KOPT-K1 (cell line): ENCODE measurements around the gene FAM83F.
A peak's percentile ranks its signal among the peaks of the same experiment; 100 is the strongest.

ENCODE experiments used
- H3K27ac ChIP-seq: fragments of 200-600 bp; sonication (generic); 2 replicates; pipeline ENCODE4 v1.5.1; 2016; ENCODE audit warnings: antibody characterized with exemption, mild to moderate bottlenecking, low read depth, low read length; ENCODE audit not compliant: poor library complexity, severe bottlenecking
- H3K36me3 ChIP-seq: fragments of 200-600 bp; sonication (generic); 2 replicates; pipeline ENCODE4 v1.5.1; 2017; ENCODE audit warnings: antibody characterized with exemption, mild to moderate bottlenecking, low read length, moderate library complexity; ENCODE audit not compliant: insufficient read depth
- H3K9me3 ChIP-seq: fragments of 200-600 bp; sonication (generic); 2 replicates; pipeline ENCODE4 v1.5.1; 2017; ENCODE audit warnings: antibody characterized with exemption, low read length, mild to moderate bottlenecking; ENCODE audit not compliant: insufficient read depth, poor library complexity, severe bottlenecking

Gene FAM83F

DNA sequence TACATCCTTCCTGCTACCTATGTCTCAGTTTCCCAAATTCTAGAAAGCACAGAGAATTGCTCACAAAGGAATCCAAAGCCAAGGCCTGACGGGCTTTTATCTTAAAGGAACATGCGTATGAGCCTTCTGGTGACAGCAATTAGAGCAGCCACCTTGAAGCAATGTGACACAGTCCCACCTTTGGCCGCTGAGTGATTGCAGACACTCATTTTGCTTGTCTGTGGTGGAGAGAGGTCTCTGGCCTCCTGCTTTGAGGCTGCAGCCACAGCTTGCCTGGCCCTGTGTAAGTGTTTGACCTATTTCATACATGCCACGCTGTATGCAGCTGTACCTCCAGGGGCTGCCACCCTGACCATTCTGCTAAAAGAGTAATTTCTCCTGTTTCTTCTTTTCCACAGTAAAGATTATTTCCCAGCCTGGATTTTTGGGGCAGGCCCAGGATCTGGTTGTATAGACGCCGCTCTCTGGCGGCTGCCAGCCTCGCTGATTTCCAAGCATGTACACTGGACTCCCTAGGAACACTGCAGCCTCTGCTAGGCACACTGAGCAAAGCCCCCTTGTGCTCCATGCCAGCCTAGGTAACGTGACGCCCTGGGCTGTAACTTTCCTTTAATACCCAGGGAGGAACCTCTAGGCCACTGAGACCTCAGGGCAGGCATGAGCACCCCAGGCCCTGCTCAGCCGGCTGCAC lies 35.7 kb upstream of the FAM83F start:
- H3K36me3 ChIP-seq = peaks cover 100% of the 10 kb centered on the region
- H3K9me3 ChIP-seq = no peaks in the 10 kb centered on the region
- peak overlapping the region; percentile 99 for H3K27ac ChIP-seq

- H3K27ac ChIP-seq = peak within 1 kb of the TSS; percentile 99
- H3K9me3 ChIP-seq = no peaks in the 10 kb centered on the region
- peaks cover 100% of the 10 kb centered on the region for H3K36me3 ChIP-seq
Measured at GRCh38 chr22:39959640-39960447, 34.9 kb upstream of the FAM83F start, which contains the start of gene TMA7B. Gene TMA7B, plus strand, starts transcription at chr22:39960397. Its CDS starts 3,978 bp downstream, at chr22:39964375.

- no peaks in the 10 kb centered on the region for H3K9me3 ChIP-seq
- peak overlapping the region; percentile 99 for H3K27ac ChIP-seq
- H3K36me3 ChIP-seq = peaks cover 100% of the 10 kb centered on the region
Measured at GRCh38 chr22:39960791-39961746, 33.7 kb upstream of the FAM83F start.

- Histone ChIP-seq H3K36me3 (peaks cover 100% of the 10 kb centered on the region), H3K9me3 (no peaks in the 10 kb centered on the region), H3K27ac (no peak overlapping the region)
Measured at GRCh38 chr22:39962071-39962470, 32.7 kb upstream of the FAM83F start.

GRCh38 chr22:39965748-39966147 lies 29.0 kb upstream of the FAM83F start:
- no peak overlapping the region for H3K27ac ChIP-seq
- peaks cover 100% of the 10 kb centered on the region for H3K36me3 ChIP-seq
- H3K9me3 ChIP-seq = no peaks in the 10 kb centered on the region

- H3K27ac ChIP-seq = no peak overlapping the region
Measured at GRCh38 chr22:39966470-39966869, 28.3 kb upstream of the FAM83F start.

GRCh38 chr22:39967103-39967829 lies 27.5 kb upstream of the FAM83F start:
- H3K36me3 ChIP-seq = peaks cover 100% of the 10 kb centered on the region
- no peak overlapping the region for H3K27ac ChIP-seq
- H3K9me3 ChIP-seq = no peaks in the 10 kb centered on the region

More at GRCh38 chr22:39966470-39966869, 28.3 kb upstream of the FAM83F start:
- H3K9me3 ChIP-seq = no peaks in the 10 kb centered on the region
- peaks cover 100% of the 10 kb centered on the region for H3K36me3 ChIP-seq

GRCh38 chr22:39967996-39968972 lies 26.5 kb upstream of the FAM83F start:
- Histone ChIP-seq H3K9me3 (no peaks in the 10 kb centered on the region), H3K36me3 (peaks cover 100% of the 10 kb centered on the region), H3K27ac (no peak overlapping the region)

DNA sequence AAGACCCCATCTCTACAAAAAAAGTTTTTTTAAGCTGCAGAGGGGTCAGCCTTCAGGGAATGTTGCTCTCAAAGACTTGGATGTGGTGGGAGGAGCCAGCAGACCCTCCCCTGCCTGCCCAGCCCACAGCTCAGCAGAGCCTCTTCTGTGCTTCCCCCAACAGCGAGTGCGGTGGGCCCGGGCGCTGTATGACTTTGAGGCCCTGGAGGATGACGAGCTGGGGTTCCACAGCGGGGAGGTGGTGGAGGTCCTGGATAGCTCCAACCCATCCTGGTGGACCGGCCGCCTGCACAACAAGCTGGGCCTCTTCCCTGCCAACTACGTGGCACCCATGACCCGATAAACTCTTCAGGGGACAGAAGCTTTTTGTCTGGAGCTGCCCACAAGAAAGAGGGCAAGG lies 24.0 kb upstream of the FAM83F start:
- Histone ChIP-seq H3K36me3 (peaks cover 100% of the 10 kb centered on the region), H3K27ac (no peak overlapping the region), H3K9me3 (no peaks in the 10 kb centered on the region)

- Histone ChIP-seq H3K9me3 (no peaks in the 10 kb centered on the region), H3K36me3 (peaks cover 99% of the 10 kb centered on the region), H3K27ac (no peak overlapping the region)
Measured at GRCh38 chr22:39972641-39973040, 22.1 kb upstream of the FAM83F start.

GRCh38 chr22:39973656-39974055 lies 21.1 kb upstream of the FAM83F start:
- Histone ChIP-seq H3K27ac (no peak overlapping the region), H3K36me3 (peaks cover 89% of the 10 kb centered on the region), H3K9me3 (no peaks in the 10 kb centered on the region)

GRCh38 chr22:39974065-39974464 lies 20.7 kb upstream of the FAM83F start:
- Histone ChIP-seq H3K9me3 (no peaks in the 10 kb centered on the region), H3K36me3 (peaks cover 85% of the 10 kb centered on the region), H3K27ac (no peak overlapping the region)

GRCh38 chr22:39979048-39979447 lies 15.7 kb upstream of the FAM83F start:
- peaks cover 35% of the 10 kb centered on the region for H3K36me3 ChIP-seq
- no peak overlapping the region for H3K27ac ChIP-seq
- H3K9me3 ChIP-seq = no peaks in the 10 kb centered on the region
